ENCODE data around the gene ARMH3.

DNA sequence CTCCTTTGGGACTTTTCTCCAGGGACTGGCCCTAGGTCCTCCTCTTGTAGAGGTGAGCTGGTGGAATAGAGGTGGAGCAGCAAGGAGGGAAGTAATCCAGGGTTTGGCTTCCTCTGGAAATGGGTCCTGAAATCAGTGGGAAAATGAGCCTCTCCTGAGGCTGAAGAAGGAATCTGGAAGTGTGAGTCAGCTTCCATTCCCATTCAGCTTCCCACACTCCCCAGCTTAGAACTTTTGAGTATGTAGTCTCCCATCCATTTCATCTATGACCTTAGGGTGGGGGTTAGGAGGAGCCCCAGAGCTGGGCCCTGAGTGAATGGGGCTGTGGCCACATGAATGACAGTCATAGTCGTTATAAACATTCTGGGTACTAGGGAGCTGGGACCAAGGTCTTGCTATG lies 46.4 kb upstream of the ARMH3 start:
- TF ChIP-seq POLR2A (IDR thresholded peaks at IDR 0.05; ENCODE audit: extremely low read depth, insufficient read length), result no peak
- TF ChIP-seq, protein P1, sequence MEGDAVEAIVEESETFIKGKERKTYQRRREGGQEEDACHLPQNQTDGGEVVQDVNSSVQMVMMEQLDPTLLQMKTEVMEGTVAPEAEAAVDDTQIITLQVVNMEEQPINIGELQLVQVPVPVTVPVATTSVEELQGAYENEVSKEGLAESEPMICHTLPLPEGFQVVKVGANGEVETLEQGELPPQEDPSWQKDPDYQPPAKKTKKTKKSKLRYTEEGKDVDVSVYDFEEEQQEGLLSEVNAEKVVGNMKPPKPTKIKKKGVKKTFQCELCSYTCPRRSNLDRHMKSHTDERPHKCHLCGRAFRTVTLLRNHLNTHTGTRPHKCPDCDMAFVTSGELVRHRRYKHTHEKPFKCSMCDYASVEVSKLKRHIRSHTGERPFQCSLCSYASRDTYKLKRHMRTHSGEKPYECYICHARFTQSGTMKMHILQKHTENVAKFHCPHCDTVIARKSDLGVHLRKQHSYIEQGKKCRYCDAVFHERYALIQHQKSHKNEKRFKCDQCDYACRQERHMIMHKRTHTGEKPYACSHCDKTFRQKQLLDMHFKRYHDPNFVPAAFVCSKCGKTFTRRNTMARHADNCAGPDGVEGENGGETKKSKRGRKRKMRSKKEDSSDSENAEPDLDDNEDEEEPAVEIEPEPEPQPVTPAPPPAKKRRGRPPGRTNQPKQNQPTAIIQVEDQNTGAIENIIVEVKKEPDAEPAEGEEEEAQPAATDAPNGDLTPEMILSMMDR (IDR thresholded peaks at IDR 0.05; ENCODE audit: low read depth, low read length), result no peak
- TF ChIP-seq, protein P2, sequence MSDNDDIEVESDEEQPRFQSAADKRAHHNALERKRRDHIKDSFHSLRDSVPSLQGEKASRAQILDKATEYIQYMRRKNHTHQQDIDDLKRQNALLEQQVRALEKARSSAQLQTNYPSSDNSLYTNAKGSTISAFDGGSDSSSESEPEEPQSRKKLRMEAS (IDR thresholded peaks at IDR 0.05; ENCODE audit: low read depth, low read length), result no peak
